Esophagus muscularis mucosa (tissue), 3 donors: ENCODE results near the gene GPR15.

Source experiments
- CTCF ChIP-seq, 3 experiments: fragments of 200-600 bp in 2 of 3; fragments of 450-650 bp in 1 of 3; sonication (generic) in 2 of 3; IDR thresholded peaks; one replicate each; pipeline ENCODE4 v1.5.1; 2017 to 2019; ENCODE audit warnings: antibody characterized with exemption in 3 of 3, mild to moderate bottlenecking in 2 of 3, moderate library complexity in 1 of 3
- EP300 ChIP-seq: sonication (generic); formaldehyde crosslinking; IDR thresholded peaks from one replicate; pipeline ENCODE4 v1.6.1; 2017; ENCODE audit warnings: antibody characterized with exemption

DNA sequence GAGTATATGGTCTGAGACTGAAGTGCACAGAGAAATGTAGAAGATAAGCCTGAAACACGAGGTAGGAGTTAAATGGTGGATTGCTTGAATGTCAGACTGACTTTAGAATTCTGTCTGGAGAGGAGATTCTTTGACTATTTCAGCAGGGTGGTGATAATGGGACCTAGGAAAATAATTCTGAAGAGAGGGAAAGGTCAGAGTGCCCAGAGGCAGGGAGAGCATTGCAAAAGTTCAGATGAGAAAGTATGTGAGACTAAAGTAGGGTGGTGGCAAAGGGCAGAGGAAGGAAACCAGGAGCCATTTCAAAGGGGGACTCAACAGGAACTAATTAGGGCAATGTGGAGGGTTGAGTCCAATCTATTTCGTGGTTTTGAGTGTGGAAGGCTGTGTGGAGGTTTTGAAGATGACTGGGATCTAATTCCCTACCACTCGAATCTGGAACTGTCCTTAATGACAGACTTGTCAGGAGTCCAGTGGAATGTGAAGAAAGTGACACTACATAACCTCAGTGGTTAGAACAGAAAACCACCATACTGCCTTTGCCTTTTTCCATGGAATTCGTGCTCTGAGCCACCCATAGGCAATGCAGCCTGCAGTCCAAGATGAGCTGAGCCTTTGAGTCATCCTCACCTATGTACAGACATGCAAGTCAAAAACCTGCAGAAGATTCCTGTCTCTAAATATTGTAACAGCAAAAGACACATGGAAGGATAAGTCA is 45.6 kb downstream of the GPR15 start:
- TF ChIP-seq CTCF (IDR thresholded peaks at IDR 0.05) = no peak
- no peak for TF ChIP-seq EP300
